Measurements from ENCODE around the gene GHR. TPM values are rescaled to one million over a fixed set of nuclear protein-coding genes. Genes with fewer than 3 reads are reported as not detected.
A peak's percentile ranks its signal among the peaks of the same experiment; 100 is the strongest.

GHR gene
- total and polyA plus RNA-seq, 12 donors: 4.1 to 15.1 (median 11.5) TPM

- Histone ChIP-seq H3K4me3 (no peak overlapping the region), H3K27me3 (no peaks in the 10 kb centered on the region), H3K4me1 (peaks cover 0 to 18% (median 5%) of the 10 kb centered on the region in 9 donors), H3K36me3 (no peaks in the 10 kb centered on the region), H3K9me3 (no peaks in the 10 kb centered on the region), H3K27ac (no peak overlapping the region)
- no peak for TF ChIP-seq CTCF (IDR thresholded peaks at IDR 0.05)
- intact Hi-C loops (cut with DNase I): loop anchor here in 1 of 10 donors (5.0 kb wide), 1 partner anchor 34 kb away; no protein-coding TSS in a partner anchor
- no peak for DNase-seq
- ATAC-seq: no peak
- WGBS, 2 donors: 38 to 55% methylated on average over 5 of the region's 5 CpGs
These were observed 208.0 kb downstream of the GHR start for GRCh38 chr5:42631241-42631640.

DNA sequence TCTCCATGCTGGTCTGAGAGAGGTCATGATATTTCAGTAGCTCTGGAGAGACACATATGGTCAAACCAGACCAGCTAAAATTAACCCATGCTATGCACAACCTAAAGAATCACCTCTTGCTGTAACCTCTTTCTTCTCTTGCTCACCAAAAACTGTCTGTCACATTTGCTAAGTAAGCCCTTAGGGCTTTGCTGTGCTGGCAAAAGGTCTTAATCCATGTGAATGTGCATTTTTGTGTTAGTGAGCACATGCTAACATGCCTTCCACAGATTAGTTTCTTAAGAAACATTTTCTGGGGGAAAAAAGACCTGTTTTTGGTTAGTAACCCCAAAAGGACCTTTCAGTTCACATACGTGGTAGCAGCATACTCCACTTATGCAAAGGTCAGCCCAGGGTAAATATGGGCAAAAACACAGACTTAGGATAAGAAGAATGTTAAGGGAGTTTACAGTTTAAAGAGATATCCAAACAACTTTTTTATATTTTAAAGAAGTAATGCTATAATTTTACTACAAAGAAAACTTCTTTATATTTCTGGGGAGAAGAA is 209.2 kb downstream of the GHR start:
- Histone ChIP-seq H3K36me3 (no peaks in the 10 kb centered on the region), H3K4me1 (peaks cover 0 to 18% (median 5%) of the 10 kb centered on the region in 9 donors), H3K27me3 (no peaks in the 10 kb centered on the region), H3K27ac (no peak overlapping the region), H3K4me3 (no peak overlapping the region), H3K9me3 (no peaks in the 10 kb centered on the region)
- ATAC-seq (no peak), DNase-seq (no peak)
- 35 to 46% methylated on average over 1 of the region's 1 CpG for WGBS, 2 donors
- no peak for TF ChIP-seq CTCF (IDR thresholded peaks at IDR 0.05)
- intact Hi-C loops (cut with DNase I): loop anchor here in 1 of 10 donors (5.0 kb wide), 1 partner anchor 35 kb away; no protein-coding TSS in a partner anchor

- no peak for DNase-seq
- ATAC-seq: no peak
- Histone ChIP-seq H3K27ac (no peak overlapping the region), H3K27me3 (no peaks in the 10 kb centered on the region), H3K36me3 (no peaks in the 10 kb centered on the region), H3K4me3 (no peak overlapping the region), H3K9me3 (no peaks in the 10 kb centered on the region), H3K4me1 (peaks cover 0 to 18% (median 5%) of the 10 kb centered on the region in 9 donors)
- intact Hi-C loops (cut with DNase I): loop anchor here in 1 of 10 donors (5.0 kb wide), 1 partner anchor 37 kb away; no protein-coding TSS in a partner anchor
- WGBS, 2 donors: 52 to 71% methylated on average over 4 of the region's 4 CpGs
- no peak for TF ChIP-seq CTCF (IDR thresholded peaks at IDR 0.05)
These were observed 211.3 kb downstream of the GHR start for GRCh38 chr5:42634575-42634974.

DNA sequence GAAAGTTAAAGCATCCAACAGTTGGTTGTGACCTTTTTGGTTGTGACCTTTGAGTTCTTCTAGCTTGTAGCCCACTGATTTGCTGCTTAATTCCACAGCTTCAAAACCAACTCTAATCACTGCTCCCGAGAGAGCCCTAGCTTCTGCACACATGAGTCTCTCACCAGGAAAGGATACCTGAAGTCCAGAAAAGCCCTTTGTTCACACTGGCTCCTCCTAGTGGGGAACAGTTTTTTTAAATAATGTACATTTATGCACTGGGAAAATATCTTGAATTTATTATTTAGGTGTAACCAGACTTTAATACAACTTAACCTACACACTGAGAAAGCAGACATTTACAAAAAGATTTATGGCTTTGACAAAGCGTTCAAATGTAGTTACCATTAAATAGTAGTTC is 213.2 kb downstream of the GHR start:
- no peak for DNase-seq
- H3K4me3 ChIP-seq: no peak overlapping the region
- no peaks in the 10 kb centered on the region for H3K27me3 ChIP-seq
- 74 to 78% methylated on average over 2 of the region's 2 CpGs for WGBS, 2 donors
- H3K9me3 ChIP-seq: no peaks in the 10 kb centered on the region
- no peak overlapping the region for H3K27ac ChIP-seq
- intact Hi-C loops (cut with DNase I): no loop called here
- TF ChIP-seq CTCF (IDR thresholded peaks at IDR 0.05): peak in 2 of 9 donors; percentile 13 to 26
- no peaks in the 10 kb centered on the region for H3K36me3 ChIP-seq
- no peak for ATAC-seq
- peaks cover 0 to 18% (median 5%) of the 10 kb centered on the region in 9 donors for H3K4me1 ChIP-seq

All from heart right ventricle (tissue), 16 donors.